ENCODE data around the gene REST.

DNA sequence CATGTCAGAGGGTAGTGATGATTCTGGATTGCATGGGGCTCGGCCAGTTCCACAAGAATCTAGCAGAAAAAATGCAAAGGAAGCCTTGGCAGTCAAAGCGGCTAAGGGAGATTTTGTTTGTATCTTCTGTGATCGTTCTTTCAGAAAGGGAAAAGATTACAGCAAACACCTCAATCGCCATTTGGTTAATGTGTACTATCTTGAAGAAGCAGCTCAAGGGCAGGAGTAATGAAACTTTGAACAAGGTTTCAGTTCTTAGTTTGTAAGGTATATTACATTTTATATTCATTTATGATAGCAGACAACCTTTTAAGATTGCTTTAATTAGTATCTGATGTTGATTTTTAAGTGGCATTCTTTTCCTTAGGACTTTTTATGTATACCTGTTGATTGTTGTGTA lies 24.2 kb downstream of the REST start:
- TF ChIP-seq POLR2AphosphoS5 (IDR thresholded peaks at IDR 0.05; ENCODE audit: low read depth, low read length) (no peak), FOXP2 (optimal IDR thresholded peaks at IDR 0.05; ENCODE audit: borderline replicate concordance, extremely low read depth, extremely low read length, insufficient read depth) (no peak)
